CD4-positive, alpha-beta T cell treated with Interleukin-4 for 1 hour (primary cell): ENCODE measurements around the gene USP54.
A peak's percentile ranks its signal among the peaks of the same experiment; 100 is the strongest.

Experiments used
- DNase-seq, 2 donors: peaks; one replicate each; pipeline ENCODE4 v3.0.0-alpha.2; 2020 to 2022

Gene USP54

DNA sequence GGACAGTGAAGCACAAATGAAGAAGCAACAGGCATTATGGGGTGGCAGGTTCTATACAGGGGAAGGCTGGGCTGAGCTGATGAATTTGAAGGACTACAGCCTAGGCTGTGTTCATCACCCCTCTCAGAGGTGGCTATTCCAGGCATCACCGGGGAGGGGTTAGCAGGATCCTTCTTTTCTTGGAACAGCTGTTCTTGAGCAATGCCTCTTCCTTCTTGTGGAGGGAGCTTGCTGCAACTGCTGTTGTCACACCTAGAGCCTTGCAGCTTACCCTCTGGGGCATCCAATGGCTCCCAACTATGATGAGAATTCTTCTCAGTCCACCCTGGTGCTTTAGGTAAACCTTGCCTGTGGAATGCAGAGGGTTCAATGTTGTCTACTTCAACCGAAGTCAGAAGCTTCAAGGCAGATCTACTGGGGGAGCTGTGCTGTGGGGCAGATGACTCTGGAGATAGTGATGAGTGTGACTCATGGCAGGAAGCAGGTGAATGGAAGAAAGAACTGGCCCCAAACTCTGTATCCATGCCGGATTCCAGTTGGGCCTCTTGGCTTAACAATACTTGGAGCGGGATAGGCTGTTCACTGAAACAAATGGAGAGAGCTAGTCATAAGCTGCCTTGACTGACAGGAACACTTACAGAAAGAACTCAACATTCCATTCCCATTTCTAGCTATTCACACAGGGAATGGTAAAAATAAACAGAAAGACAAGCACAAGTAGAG lies 73.8 kb downstream of the USP54 start:
- DNase-seq = no peak

DNA sequence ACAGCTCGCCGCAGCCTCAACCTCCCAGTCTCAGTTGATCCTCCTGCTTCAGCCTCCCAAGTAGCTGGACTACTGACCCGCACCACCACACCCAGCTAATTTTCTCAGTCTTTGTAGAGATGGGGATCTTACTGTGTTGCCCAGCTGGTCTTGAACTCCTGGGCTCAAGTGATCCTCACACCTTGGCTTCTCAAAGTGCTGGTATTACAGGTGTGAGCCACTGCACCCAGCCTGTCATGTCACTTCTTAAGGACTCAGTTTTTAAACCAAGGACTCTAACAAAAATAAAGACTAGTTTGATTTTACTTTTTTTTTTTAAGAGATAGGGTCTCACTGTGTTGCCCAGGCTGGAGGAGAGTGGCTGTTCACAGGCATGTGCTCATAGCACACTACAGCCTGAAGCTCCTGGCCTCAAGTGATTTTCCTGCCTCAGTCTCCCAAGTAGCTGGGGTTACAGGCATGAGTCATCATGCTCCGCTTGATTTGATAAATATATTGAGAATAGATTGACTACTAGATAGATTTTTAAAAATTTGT lies 78.9 kb downstream of the USP54 start:
- no peak for DNase-seq

DNA sequence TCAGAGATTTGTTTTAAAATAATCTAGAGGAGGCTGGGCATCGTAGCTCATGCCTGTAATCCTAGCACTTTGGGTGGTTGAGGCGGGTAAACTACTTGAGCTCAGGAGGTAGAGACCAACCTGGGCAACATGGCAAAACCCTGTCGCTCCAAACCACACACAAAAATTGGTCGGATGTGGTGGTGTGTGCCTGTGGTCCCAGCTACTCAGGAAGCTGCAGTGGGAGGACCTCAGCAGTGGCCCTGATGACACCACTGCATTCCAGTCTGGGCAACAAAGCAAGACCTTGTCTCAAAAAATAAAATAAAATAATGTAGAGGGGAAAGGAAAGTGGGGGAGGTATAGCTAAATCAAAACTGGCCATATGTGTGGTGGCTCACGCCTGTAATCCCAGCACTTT lies 81.4 kb downstream of the USP54 start:
- no peak for DNase-seq

DNA sequence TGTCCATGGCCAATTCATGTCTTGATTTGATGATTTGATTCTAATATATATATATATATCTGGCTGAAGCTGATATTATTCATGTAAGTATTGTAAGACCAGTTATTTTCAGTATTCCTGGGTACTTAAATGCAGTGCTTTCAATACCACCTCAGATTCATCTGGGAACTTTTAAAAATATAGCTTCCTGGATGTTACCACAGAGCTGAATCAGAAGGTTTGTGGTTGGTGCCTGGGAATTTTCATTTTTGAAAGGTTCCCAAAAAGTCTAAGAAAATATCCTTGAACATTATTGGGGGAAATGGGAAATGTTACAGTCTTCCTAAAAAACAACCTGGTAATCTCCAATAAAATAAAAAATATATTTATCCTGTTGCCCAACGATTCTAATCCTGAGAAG lies 84.7 kb downstream of the USP54 start:
- no peak for DNase-seq

DNA sequence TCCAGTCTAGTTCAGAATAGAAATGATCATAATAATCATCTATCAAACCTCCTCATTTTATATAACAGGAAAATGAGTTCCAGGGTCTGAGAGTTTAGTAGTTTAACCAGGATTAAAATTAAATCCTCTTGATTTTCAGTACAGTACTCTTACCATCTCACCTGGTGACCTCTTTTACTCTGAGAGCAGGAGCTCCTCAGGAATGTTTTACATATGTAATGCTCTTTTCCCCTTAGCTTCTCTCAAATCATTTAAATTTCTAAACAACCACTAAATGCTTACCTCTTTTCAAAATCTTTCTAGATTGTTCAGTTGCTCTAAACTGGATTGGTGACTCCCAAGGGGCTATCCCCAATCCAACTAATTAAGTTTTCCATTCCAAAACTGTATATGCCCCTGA lies 85.1 kb downstream of the USP54 start:
- no peak for DNase-seq

DNA sequence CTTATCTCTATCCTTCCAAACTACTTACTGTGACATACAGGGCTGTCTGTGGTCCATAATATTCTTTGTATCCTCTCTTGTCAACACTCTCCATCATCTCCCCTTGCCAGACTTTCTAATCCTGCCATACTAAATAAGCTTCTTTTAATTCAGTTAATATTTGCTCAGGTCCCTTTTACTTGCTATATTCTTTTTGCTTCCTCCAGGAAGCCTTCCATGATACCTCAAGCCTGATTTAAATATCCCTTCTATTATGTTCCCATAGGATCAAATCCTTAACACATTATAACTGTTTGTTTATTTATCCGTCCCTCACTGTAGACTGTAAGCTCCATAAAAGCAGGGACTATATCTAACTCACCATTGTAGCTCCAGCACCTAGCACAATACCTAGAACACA lies 88.1 kb downstream of the USP54 start:
- no peak for DNase-seq

DNA sequence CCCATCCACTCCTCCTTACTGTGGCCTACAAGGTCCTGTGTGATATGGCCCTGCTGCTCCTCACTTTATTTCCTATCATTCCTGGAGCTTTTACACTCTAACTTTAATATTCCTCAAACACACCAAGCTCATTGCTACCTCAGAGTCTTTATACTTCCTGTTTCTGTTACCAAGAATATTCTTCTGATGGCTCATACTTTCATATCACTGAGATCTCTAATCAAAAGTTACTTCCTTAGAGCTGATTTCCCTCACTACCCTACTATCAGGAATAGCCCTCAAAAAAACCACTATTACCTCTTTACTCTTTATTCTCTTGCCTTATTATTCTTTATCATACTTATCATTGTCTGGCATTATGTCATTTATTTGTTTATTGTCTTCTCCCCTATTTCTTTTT lies 89.5 kb downstream of the USP54 start:
- peak in 1 of 2 donors; percentile 37 for DNase-seq

DNA sequence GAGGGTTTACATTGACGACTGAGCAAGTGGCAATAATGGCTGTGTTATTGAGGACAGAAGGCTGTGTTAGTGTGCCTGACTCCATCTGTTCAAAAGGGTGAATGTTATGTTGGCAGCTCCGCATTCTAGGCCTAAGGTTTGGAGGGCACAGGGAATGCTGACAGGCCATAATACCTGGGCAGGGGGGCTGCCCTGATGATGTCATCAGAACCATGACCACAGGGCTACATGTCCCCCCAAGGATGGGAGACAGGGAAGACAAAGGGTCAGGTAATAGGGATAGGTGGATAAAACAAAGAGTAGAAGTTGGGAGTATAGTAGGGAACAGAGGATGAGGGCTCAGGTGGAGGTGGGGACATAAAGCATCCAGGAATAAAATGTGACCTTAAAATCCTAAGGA lies 93.5 kb downstream of the USP54 start:
- no peak for DNase-seq

DNA sequence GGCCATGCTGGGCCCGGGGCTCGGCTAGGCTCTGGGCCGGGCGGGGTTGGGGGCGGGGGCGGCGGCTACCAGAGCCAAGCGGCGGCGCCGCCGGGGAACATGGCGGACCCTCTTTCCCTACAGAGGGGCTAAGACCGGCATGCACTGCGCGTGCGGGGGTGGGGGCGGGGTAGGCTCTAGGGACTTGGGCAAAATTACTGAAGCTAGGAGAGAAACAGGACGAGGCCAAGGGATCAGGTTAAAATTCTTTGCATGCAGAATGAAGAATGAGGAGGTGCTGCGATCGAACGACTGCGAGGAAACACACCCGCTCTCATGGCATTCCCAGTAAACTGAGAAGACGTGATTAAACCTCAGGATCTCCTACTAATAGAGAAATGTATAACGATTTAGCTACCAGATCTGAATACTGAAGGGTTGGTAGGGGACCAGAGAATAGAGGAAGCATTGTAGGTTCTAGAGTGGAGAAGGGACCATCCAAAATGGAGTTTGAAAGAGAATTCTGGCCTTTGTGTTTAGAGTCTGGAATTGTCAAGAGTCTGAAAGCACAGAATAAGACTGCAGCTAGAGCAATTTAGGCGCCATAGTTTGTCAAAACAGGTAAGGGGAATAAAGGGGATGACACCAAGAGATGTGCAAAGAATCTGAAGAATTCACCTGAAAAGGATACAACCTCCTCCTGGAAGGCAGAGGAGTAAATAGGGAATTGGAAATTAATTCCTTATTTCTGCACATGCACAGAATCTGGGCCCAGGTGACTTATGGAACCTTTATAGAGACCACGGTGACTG lies 95.1 kb downstream of the USP54 start, which contains the start of gene PPP3CB:
PPP3CB (minus strand) TSS at position 141 of the 791 bp plus-strand sequence; CDS start at position 6, 135 bp downstream.
- DNase-seq = peak; percentile 92 to 95

DNA sequence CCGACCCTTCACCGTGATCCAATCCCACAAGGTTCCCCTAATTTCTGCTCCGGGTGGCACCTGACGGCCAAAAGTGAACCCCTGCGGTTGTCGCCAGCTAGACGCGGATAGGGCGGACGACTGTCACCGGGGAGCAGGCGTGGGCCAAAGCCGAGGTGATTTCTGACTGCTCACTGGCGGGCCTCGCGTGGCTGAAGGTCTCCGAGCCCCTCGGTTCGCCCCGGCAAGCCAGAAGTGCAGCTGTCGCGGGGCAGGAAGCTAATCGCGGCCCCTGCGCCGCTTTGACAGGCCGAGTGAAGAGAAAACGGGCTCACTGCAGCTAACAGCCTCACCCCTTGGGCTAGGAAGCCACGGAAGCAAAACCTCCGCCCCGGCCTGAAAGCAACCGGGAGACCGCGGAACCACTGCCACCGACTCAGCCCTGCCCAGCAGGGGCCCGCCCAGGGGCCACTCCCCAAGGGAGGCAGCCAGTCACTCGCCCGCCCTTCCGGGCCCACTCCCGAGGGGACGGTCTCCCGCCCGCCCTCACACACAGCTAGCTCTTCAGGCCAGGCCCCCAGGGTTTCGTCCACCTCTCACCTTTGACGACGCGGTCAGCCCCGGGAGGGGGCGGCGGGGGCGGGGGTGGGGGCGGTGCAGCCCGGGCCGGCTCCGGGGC lies 95.8 kb downstream of the USP54 start:
- peak; percentile 91 to 92 for DNase-seq

DNA sequence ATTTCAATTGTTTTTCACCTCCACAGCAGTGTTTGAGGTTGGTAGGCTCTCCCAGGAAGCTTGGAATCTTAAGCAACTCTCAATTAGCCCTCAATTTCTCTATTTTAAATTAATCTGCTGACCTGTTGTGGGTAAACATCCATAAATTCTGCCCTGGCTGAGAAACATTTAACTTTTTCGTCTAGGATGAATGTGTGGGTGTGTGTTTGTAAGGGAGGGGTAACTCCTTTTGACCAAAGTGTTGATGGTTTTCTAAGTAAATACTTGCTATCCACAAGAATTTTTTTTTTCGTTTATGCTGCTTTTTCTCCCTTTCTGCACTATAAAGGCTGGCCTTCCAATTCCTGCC lies 96.3 kb downstream of the USP54 start:
- no peak for DNase-seq

DNA sequence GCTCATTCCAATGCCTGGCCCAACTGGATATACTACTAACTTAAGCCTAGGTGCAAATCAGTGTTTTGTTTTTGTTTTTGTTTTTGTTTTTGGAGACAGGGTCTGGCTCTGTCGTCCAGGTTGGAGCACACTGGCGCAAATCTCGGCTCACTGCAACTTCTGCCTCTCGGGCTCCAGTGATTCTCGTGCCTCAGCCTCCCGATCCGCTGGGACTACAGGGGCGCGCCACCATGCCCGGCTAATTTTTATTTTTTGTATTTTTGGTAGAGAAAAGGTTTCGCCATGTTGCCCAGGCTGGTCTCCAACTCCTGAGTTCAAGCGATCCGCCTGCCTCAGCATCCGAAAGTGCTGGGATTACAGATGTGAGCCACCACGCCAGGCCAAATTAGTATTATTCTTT lies 96.9 kb downstream of the USP54 start:
- DNase-seq = no peak

DNA sequence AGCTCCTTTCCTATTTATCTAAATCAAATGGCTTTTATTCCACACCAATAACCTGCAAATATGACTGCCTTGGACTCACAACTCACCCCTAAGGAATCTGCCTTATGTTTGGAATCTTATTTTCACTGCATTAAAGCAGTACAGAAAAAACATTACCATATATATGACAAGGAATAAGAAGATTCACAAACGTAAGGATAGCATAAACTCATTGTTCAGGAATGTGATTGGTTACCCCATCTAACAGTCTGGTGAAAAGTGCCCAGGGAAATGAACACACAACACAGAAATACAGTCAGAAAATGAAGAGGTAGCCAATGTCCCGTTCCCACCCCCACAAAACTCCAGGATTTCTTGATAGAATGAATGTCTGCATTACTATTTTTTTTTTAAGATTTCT lies 97.4 kb downstream of the USP54 start:
- no peak for DNase-seq

DNA sequence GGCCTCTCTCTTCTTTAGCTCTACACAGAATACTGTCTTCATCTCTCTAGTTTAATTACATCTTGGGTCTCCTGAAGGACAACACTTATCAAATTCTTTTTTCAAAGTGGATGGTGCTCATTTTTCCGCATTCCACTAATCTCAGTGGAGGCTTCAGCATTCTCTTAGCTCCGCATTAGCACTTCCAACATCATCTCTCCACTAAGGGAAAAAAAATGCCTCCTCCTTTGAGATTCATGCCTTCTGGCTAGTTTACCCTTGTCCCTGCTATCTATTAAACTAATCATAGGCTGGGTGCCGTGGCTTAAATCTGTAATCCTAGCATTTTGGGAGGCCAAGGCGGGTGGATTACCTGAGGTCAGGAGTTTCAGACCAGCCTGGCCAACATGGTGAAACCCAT lies 104.5 kb downstream of the USP54 start:
- DNase-seq = no peak

DNA sequence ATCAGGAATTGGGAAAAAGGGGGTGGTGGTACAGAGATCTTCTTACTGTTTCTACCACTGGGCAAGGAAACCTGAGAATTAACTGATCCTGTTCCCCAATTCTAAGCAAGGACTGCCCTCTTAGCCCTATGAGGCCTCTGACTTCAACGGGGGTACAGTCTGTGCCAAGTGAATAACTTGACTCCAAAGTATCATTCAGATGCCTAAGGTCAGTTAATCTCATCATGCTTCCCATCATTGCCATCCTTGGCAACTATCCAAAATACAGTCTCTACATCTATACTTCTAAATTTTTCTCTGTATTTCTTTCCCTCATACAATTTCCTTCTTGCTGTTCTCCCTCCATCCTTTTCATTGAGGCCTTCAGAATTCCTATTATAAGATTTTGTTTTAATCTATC lies 105.8 kb downstream of the USP54 start:
- no peak for DNase-seq

DNA sequence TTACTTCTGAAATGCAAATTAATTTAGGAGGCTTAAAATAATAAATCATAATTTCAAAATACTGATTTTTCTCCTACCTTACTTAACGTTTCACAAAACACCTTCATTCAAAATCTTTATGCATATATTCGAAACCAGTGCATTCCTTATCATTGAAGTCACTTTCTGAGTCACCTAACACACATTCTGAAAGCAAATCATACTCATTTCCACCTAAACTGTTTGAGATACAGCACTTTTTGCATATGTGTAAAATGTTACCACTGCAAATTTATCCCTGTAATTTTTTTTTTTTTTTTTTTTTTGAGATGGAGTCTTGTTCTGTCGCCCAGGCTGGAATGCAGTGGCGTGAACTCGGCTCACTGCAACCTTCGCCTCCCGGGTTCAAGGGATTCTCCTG lies 111.0 kb downstream of the USP54 start:
- no peak for DNase-seq

DNA sequence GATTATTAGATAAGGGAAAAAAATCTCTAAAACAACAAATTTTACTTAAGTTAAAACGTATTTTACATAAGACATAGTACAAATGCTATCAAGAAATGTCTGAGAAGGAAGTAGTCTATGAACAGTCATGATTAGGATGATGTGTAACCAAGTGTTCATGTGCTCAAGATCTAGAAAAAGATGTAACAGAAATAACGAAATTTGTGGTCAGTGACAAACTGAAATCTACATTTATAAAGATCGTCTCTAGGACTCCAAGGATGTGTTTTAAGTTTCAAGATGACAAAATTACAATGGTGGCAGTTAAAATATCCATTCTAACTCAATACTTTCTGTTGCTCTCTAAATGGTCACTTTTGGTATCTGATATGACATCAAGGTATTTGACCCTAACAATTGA lies 112.5 kb downstream of the USP54 start:
- no peak for DNase-seq

DNA sequence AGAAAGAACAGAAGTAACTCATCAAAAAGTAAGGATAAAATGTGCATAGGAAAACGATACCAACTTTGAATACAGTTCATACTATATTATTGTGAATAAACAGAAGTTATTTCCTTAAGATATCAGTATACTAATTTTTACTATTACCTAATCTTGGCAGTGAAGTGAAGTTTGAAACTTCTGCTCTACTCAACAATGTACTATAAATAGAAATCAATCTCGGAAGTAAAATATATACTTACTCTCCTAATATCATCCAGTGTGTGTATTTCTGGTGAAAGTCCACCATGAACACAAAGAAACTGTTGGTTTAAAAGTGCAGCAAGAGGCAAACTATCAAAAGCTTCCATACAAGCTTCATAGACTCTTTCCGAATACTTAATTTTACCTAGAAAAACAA lies 119.9 kb downstream of the USP54 start:
- no peak for DNase-seq

DNA sequence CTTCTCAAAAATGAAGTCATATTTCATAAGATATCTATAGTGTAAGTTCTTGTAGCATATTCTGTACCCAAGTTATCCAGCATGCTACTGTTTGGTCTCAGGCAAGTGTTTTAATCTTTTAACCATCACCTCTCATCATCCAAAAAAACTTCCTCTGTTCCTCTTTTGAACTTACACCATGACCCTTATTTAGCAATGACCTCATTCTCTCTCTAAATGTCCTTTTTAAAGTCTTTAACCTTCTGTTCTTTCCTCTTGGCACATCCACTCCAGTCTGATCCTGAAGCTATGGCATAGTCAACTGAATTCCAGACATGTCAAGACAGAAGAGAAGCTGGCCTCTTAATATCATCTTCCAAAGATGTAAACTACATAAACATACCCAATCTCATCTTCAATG lies 121.6 kb downstream of the USP54 start:
- DNase-seq = no peak

DNA sequence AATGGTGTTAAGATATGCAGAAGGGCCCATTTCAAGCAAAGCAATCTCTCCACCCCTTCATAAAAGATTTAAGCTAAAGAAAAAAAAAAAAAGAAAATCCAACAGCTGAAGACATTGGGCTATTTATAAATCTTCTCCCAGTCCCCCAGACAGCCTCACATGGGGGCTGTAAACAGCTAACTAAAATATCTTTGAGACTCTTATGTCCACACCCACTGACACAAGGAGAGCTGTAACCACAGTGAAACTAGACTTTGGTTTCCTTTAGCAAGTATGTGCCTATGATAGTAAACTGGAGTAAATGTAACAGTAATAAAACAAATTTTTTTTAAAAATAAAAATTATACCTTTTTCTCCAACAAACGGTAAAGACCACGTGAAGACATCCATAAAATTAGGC lies 123.9 kb downstream of the USP54 start:
- peak in 1 of 2 donors; percentile 20 for DNase-seq

DNA sequence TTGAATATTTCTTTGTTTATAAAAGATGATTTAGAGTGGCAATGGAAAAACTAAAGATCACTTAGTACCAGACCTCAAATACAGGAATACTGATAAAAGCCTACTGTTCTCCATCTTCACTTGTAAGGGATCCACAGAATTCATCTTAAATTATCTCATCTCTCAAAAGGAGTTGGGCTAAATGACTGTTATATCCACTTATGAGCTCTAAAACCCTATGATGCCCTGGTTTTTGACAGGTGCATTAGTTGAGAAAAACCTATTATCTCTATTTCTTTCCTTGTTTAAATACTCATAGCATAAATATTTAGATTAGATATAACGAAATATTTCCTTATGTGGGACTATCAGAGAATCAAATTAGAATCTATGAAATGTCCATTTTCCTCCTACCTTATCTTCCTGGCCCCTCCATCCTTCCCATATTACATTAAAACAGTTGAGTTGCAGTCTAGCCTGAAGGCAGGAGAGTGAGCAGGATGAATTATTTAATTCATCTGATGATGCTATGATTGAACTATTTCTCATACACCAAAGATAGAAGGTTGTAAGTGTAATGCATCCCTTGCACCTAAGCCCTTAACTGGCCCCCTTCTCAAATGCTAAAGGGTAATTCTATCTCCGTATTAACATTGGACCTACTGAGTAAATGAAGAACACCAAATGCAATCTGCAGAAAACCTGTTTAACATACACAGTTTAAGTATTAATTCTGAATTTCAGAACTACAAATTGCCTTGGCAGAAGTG lies 125.0 kb downstream of the USP54 start:
- DNase-seq = no peak

DNA sequence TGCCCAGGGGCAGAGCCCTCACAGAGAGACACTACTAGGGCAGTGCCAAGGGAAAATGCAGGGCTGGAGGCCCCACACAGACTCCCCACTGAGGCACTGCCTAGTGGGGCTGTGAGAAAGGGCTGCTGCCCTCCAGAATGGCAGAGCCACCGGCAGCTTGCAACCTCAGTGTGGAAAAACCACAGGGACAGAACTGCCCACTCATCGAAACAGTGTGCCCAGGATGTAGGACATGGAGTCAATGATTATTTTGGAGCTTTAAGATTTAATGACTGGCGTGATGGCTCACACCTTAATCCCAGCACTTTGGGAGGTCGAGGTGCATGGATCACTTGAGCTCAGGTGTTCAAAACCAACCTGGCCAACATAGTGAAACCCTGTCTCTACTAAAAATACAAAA lies 130.2 kb downstream of the USP54 start:
- no peak for DNase-seq

DNA sequence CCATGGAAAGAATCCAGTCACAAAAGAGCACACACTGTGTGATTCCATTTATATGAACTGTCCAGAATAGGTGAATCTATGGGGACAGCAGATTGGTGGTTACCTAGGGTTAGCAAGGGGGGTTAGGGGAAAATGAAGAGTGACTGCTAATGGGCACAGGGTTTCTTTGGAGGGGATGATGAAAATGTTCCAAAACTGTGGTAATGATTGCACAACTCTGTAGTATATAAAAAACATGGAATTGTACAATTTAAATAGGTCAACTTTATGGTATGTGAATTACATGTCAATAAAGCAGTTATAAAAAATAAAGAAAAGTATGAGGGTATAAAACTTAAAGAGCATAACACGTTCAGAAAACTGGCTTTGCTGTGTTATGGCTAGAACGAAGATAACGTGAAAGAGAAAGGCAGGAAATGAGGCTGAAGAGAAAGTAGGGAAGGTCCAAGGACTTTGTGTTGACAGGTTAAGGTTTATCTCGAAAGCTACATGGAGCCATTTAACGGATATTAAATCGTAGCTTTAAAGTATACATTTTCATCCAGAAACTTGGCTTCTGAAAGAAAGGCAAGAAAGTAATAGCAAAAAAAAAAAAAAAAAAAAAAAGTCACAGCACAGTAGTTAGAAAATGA lies 131.3 kb downstream of the USP54 start:
- no peak for DNase-seq
